Adrenal gland (tissue), 5 donors: ENCODE results near the gene AP1M1.

ENCODE experiments used
- POLR2A ChIP-seq, 2 donors: fragments of 450-650 bp; IDR thresholded peaks; one replicate each; pipeline ENCODE4 v1.6.1; 2017; ENCODE audit warnings: antibody characterized with exemption in 2 of 2, mild to moderate bottlenecking in 2 of 2, moderate library complexity in 1 of 2
- TF ChIP-seq, protein P1 (sequence below), 6 experiments: fragments of 450-650 bp in 4 of 6; fragments of 200-600 bp in 2 of 6; sonication (generic) in 1 of 6; IDR thresholded peaks; 1 replicate in 5 of 6; 2 replicates in 1 of 6; pipeline versions ENCODE4 v1.5.1 to v1.8.0; 2016 to 2021; ENCODE audit warnings: antibody characterized with exemption in 6 of 6, mild to moderate bottlenecking in 2 of 6, moderate library complexity in 1 of 6
- donor health status: DM: no; HTN: no; CAD: no.

DNA sequence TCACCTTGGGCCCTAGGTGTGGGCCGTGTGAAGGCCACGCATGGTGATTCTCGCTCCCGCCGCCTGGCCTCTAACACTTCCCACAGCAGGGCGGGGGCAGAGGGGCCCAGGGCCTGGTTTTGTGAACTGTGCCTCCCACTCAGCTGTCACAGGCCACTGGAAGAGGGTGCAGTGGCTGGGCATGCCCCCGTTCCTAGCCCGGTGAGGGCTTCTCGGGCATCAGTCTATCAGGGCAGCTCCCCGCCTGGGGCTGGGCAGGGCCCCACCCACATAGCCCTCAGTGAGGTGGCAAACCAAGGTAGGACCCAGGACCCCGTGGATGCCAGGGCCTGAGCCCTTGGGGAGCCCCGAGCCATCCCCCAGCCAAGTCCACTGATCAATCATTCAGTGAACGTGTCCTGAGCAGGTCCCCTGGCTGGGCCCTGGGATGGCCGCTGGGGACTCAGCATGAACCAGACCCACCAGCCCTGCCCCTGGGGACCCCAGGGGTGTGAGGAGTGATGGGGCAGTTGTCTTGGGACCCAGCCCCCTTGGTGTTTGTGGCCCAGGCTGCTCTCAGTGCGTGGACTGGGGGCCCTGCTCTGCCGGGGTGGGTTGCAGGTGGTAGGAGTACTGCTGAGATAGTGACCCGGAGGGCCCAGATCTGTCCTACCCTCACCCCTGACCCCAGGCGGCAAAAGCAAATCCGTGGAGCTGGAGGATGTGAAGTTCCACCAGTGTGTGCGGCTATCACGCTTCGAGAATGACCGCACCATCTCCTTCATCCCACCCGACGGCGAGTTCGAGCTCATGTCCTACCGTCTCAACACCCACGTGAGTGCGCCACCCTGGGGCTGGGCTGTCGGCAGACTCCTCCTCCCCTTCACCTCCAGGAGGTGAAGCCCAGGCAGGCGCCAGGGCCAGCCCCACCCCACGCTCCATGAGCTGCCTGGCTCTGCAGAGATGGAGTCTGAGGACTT is 29.4 kb downstream of the AP1M1 start:
- TF ChIP-seq, protein P1, sequence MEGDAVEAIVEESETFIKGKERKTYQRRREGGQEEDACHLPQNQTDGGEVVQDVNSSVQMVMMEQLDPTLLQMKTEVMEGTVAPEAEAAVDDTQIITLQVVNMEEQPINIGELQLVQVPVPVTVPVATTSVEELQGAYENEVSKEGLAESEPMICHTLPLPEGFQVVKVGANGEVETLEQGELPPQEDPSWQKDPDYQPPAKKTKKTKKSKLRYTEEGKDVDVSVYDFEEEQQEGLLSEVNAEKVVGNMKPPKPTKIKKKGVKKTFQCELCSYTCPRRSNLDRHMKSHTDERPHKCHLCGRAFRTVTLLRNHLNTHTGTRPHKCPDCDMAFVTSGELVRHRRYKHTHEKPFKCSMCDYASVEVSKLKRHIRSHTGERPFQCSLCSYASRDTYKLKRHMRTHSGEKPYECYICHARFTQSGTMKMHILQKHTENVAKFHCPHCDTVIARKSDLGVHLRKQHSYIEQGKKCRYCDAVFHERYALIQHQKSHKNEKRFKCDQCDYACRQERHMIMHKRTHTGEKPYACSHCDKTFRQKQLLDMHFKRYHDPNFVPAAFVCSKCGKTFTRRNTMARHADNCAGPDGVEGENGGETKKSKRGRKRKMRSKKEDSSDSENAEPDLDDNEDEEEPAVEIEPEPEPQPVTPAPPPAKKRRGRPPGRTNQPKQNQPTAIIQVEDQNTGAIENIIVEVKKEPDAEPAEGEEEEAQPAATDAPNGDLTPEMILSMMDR (IDR thresholded peaks at IDR 0.05), result no peak
- TF ChIP-seq POLR2A (IDR thresholded peaks at IDR 0.05), result no peak
